T-helper 1 cell (primary cell): ENCODE results near the gene AMZ1.
"Not testable (repeated sequence)": the region's sequence is repeated elsewhere in the genome, so short reads cannot be mapped to it uniquely, and the experiment has no call there.

Source experiments
- DNase-seq, 5 donors: peaks; one replicate each; pipeline ENCODE4 v3.0.0-alpha.2; 2012 to 2020

Gene AMZ1

DNA sequence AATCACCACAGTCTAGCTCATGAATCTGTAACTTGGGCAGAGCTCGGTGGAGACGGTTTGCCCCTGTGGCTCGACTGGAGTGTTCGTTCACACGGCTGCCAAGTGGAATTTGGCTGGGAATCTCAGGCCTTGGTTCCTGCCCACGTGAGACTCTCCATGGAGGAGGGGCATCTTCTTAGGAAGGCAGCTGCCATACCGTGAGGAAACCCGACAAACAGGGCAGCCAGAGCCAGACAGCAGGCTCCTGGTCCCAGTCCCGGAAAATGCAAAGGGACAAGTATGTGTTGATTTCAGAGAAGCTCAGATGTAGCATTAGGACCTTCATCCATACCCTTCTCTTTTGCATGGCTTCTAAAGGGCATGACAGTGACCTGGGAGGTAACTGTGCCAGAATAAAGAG is 26.6 kb downstream of the AMZ1 start:
- no peak for DNase-seq

DNA sequence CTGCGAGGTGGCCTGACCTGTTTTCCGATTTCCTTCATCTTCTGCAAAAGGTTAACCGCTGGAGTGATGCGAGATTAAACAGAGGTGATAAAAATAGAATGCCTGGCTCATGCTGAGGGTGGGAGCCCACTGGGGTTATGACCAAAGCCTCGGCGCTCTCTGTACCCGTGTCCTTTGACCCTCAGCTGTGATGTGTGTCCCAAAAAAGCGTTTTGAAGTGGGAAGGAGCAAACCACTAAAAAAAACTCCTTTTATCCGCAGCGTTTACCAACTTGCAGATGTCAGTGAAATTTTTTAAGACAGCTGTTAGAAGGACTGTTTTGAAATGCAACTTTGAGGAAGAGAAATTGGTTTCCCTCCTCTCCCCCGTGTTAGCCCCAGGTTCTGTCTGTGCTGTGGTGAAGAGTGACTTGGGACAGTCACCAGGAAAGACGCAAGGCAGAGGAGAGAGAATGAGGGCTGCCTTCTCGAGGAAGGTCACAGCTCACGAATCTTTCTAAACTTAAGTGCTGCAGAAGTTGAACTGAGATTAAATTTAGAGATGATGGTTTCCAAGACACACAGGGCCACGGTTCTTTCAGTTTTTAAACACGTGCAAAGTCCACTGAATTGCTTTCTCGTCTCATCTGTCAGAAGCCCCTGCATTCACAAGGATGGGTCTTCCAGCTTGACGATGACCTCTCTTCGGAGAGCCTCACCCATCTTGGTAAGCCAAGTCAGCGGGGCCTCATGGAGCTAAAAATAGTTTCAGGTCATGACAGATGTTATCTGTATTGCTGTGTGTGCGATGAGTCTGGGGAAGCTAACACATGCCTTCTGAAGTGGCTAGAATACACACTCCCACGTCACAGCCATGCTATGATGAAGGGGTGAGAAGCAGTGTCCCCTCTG is 27.6 kb downstream of the AMZ1 start:
- DNase-seq = peak in 2 of 5 donors; percentile 30 to 46

DNA sequence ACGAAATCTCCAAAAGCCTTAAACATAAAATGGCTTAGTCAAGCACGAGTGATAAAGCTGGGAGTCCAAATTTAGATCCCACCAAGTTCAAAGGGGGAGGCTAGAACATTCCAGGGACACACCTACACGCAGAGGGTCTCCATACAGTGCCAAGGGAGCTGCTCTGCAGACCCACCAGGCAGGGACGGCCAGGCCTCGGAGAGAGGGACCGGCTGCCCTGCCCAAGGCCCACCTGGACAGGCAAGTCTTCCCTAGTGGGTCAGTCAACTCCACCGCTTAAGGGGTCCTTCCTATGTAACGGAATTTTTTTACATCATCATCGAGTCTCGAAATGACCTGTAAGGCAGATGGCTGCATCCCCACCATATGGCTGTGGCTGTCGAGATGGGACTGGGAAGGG is 28.5 kb downstream of the AMZ1 start:
- no peak for DNase-seq

DNA sequence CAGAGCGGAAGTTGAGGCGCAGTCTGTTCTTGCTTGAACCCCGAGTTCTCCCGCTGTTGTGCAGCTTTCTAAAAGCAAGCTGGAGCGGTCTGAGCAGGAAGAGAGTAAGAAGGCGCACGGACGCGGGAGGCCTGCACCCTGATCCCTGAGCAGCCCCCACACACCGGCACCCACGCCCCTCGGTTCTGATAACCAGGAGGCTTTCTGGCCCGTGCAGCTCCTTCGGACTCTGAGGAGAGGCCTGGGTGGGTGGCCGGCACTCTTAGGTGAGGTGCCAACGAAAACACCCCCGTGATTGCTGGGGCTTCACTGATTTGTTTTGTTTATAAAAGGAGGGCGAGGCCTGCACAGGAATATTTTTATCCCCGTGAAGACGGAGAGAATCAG is 28.9 kb downstream of the AMZ1 start:
- DNase-seq = no peak

DNA sequence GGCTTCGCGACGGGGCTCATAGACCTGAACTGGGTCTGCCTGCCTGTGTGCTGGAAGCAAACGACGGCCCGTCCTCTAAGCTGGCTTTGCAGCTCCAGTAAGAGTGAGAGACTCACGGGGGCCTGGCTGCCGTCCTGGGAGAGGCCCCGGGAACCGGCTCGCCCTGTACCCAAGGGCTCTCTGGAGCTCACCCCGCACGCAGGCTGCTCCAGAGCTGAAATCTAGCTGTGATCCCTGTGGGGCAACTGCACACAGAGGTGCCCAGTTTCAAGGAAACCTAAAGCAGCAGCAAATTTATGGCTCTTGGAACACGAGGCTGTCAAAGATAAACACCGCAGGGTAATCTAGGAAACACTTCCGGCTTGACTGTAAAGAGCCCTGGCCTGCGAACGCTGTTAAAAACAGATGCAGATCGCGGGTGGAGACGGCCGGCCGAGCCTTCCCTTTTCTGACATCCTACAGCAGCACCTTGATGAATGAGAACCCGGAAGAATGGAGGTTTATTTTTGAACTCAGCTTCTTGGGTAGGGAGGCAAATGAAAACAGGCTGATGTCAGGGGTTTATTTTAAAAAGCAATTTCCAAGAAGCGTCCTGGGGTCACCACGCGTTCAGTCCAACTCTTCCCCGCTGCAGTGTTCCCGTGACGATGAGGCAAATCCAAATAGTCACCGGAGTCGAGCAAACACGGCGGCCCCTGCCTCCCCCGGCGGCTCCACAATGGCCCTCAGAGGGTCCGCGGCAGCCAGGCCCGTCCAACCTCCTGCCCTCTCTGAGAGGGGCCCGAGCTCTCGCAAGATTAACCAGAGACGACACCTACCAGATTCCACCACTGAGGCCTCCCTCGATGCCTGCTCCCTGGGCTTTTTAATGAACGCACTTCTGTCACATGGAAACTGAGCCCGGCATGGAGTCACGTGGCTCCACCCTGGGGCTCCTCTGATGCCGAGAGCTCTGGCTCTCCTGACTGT is 29.6 kb downstream of the AMZ1 start:
- peak in 1 of 5 donors; percentile 49 for DNase-seq

DNA sequence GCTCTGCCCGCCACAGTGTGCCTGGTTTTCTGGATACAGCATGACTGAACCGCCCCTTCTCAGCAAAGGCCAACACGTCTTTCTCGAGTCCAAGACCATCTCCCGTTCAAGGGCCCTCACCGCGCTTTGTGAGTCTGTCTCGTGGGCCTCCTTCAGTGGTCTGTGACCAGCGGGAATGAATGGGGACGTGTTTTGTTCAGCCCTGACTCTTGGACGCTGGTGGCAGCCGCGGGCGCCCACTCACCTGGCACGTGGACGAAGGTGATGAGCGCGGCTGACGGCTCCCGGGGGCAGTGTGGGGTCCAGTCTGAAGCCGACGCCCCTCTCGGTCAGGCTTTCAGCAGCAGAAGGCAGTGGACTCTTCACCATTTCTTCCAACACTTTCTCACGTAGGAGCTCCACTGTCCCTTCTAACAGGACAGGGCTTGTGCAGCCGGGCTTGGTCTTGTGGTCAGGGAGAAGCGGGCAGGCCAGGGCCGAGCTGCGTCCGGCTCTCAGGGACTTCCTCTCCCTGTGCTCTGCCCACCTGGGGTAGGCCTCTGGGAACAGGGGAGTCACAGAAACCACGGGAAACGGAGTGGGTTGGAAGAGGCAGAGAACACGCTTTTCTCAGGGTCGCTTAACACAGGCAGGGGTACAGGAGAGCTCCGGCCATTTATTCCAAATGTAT is 30.4 kb downstream of the AMZ1 start:
- no peak for DNase-seq

DNA sequence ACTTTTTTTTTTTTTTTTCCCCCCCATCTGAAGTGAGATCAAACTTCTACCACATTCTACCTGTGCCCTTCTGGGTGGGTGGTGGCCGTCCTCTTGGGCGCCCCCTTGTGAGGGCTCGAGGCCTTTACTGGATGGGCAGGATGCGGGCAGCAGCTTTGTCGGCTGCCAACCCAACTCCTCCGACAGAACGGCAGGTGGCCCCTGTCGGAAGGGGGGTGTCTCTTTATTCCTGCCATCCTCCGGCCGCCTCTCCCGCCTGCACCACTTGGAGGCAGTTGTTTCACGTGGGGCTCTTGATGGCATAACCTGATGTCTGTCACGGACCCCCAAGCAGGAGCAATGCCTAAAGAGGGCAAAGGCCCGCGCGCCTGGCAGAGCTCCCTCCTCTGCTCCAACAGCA is 31.0 kb downstream of the AMZ1 start:
- DNase-seq = peak in 4 of 5 donors; percentile 43 to 69 (median 49)

DNA sequence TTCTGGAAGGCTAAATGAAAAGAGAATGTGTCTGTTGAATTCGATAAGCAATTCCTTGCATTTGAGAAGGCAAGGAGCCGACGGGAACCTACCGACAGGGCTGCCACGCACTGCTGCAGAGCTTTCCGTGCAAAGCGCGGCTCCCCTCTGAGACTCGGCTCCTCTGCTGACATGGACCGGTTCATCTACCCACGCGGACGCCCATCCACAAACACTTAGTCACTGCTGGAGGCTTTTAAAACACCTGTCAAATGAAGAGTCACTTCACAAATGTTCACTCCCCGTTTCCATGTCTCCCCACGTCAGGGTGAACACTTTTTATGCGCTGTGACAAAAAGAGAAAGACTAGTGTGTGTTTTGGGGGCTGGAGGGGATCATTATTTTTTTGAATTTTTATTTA is 32.0 kb downstream of the AMZ1 start:
- no peak for DNase-seq

DNA sequence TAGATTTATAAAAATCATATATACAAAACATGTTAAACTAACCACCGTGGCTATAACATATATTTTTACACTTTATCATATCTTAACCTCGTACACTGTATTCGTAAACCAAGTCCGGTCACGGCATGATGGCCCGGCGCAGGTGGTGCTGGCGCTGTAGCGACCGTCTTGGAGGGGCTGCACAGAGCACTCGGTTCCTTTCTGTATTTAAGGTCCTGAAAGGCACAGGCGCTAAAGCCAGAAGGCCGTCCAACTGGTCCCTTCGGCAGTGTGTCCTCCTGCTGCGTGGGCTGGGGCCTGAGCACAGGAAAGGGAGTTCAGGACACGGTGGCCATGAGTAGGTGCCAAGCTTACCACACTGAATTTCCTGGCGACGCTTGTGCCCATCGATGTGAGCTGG is 33.8 kb downstream of the AMZ1 start:
- DNase-seq = no peak

DNA sequence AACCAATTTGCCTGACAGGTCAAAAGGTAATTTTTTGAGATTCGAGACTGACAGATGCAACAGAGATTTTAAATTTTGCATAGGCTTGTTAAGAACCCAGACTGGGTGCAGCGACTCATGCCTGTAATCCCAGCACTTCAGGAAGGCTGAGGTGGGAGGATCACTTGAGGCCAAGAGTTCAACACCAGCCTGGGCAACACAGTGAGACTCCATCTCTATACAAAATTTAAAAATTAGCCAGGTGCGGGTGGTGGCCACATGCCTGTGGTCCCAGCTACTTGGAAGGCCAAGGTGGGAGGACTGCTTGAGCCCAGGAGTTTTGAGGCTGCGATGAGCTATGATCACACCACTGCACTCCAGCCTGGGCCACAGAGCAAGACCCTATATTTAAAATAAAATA is 34.6 kb downstream of the AMZ1 start:
- no peak for DNase-seq

DNA sequence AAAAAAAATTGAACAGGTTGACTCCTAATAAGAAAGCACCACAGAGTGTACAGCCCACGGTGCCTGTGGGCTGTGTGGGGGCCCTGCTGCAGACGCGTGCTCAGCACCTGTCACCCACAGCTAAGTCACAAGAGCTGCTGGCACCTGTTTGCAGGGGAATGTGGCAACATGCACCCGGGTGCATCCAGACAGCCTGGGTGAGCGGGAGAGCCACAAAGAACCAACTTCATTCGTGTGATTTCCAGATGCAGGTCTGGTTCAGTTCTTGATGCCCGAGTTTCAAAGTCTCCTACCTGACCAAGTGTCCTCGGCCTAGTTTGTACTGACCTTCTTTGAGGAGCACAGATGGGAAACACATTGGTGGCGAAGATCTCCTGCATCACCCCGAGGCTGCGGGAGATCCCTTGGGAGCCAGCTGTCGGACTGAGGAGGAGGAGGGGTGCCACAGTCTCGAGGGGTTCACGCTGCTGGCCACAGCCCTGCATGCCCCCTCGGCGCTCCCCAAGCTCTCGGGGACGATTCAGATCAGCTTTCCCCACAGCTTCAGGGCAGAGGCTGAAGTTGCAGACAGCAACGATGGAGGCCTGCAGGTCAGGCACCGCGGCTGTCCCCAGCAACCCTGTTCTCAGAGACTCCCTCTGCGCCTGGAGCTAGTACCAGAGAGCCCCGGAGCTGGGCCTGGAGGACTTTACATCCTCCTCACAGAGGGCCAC is 35.3 kb downstream of the AMZ1 start:
- no peak for DNase-seq

DNA sequence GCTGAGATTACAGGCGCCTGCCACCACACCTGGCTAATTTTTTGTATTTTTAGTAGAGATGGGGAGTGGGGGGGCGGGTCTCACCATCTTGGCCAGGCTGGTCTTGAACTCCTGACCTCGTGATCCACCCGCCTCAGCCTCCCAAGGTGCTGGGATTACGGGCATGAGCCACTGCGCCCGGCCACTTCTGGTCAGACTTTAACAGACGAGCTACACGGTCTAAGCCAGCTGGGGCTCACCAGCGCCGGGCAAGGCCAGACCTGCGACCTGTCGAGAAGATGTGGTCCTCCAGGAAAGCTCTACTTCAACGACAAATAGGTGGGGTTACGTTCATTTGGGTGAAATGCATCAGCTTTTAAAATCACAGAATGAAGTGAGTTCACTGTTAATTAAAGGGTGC is 36.0 kb downstream of the AMZ1 start:
- not testable (repeated sequence) for DNase-seq

DNA sequence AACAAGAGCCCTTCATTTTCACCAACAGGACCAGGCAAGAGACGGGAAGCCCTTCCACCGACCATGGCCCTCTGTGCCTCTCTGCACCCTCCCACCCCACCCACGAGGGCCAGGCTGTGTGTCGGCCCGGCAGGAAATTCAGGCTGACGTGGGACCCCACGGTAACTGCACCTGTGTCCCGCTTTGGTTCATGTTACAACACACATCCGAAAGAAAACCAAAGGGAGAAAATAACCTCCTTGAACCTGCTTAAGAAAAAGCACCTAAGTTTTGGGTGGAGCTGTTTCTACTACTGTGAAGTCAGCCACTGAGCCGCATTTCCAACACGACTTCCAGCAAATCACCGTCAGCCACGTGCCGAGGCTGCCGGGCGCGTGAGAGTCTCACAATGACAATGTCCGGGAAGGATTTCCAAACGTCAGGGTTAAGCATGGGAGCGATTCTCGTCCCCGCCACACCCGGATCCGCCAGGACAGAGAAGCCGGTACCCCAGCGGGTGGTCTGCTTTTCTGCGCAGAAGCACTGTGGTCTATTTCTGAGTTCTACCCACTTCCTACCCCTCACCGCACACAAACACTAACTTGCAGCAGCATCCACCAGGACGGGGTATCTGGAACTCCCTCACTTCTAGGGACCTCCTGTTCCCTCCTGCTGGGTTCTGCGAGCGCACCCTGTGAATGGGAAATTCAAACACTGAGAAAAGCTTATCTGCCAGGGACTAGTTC is 36.6 kb downstream of the AMZ1 start:
- DNase-seq = no peak

DNA sequence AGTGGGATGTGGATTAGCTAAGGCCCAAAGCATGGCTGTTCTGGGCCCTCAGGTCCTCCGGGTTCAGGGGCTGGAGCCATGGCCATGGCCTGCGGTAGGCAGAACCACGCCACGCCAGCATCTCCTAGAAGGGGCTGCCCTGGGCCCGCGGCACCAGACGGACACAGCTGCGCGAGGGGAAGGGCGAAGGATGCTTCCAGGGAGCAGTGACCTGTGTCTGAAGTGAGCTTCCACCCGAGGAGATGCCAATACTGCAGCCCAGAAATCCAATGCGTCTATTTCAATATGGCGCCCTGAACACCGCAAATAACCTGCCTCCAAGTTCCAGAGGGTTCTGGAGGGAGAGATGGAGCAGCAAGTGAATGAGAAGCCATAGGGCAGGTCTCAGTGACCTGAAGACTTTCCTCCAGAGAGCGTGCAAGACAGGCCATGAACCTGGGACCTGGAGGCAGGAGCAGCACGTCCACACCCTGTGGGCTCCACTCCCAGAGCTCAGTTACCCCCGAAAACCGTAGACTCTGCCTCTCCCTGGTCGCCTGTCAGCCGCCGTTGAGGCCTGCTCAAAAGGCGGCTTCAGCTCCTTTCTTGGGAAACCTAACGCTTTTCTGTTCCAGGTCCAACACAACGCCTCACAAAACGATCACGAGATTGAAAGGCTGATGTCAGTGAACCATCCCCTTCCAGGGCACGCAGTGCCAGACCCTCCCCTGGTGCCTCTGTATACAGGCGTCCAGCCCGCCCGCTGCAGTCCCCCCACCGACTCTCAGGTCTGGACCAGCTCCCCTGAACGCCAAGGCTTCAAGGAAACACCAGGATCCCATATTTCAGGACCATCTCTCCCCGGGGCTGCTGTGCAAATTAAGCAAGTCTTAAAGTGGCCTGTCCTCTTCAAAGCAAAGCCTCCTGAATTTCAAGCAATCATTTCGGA is 37.4 kb downstream of the AMZ1 start:
- DNase-seq = no peak

DNA sequence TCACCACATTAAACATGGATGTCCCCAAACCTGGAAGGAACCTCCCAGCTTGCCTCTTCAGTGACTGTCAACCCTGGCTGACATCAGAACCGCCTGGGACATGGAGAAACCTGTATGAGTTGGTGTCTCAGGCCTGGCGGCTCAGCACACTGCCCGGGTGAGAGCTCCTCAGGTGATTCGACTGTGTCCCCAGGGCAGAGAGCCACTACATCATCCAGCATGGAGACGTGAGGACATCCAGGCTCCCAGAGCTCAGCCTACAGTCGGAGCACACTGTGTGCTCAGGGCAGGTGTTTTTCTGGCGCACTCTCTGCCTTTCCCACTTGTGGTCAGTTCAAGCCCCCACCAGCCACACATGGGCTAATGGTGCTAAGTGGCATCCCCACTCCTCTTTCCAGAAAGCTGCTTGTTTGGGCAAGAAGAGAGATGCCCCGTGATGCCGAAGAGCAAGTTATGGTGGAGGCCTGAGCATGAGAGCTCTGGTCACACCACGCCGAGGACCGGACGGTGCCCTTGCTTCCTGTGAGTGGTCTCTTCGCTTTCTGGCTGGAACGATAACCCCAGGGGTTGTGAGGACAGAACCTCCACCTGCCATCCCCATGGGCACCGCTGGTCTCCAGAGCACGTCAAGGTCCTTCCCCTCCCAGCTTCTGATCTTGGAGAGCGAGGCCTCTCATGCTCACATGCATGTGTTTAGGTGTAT is 38.5 kb downstream of the AMZ1 start:
- DNase-seq = no peak

DNA sequence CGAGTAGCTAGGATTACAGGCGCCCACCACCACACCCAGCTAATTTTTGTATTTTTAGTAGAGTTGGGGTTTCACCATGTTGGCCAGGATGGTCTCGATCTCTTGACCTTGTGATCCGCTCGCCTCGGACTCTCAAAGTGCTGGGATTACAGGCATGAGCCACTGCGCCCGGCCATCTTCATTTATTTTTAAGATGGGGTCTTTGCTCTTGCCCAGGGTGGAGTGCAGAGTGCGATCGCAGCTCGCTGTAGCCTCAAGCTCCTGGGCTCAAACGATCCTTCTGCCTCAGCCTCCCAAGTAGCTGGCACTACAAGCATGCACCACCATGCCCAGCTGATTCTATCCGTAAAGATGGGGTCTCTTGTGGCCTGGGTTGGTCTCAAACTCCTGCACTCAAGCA is 39.2 kb downstream of the AMZ1 start:
- DNase-seq = not testable (repeated sequence)

DNA sequence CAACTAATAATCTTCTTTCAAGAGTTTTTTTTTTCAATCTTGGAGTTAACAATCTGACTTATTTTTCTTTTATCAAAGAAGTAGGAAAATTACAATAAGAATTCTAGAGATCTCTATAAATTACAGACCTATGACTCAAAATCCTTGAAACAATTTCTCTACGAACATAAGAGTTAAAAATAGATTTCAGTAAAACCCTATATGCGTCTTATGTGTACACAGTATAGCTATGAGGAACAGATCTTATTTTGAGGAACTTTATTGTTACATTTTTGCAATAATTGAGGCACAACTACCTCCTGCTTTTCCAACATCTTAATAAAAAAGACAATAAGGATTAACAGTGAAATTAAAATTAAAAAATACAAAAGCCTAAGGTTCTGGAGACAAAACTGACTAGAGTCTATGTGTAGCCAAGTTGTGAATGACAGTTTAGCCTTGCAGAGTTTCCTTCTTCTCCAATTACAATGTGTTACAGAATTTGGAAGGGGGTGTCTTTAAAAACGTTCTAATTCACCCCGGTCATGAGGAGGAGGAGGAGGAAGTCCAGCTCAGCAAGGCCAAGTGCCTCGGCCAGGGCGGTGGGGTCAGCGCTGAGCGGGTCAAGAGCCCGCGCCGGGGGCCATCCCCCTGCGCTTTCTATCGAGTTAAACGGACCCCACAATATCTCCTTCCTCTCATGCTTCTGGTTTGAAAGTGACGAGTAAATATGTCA is 40.5 kb downstream of the AMZ1 start:
- DNase-seq = no peak

DNA sequence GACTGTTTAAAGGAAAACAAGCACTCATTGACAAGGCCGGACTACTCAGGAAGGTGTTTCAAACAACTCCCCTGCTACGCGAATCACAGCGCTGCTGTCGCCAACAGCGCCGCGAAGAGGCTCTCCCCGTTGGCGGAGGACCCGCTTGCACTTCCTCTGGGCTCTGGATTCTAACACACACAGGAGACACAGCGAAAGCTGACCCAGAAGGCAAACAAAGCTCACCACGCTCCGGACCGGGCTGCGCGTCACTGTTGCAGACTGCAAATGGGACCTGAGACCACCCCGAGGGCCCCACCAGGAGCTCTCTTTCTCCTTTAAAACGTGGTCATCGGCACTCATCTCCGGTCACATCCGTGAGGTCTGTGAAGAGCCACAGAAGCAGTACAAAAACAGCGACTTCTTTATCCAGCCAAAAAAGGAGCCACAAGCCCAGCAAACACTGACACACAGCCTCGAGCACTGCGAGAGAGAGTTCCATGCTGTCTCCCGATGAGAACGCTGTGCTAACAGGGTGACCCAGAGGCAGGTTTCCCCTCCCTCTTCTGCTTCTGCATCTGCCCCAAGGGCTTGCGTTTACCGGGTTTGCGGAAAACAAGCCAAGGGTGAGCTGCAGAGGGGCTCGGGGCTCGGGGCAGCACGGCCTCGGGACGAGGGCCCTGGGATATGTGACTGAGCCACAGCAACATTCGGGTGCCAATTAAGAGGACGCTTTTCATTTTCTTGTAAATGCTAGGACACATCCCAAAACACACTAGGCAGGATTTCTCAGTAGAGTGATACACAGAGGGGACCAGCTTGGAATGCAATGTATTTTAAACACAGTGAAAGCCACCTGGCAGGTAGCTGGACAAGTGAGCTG is 41.3 kb downstream of the AMZ1 start:
- no peak for DNase-seq
